ENCODE measurements around the gene FGF23.

Gene FGF23

DNA sequence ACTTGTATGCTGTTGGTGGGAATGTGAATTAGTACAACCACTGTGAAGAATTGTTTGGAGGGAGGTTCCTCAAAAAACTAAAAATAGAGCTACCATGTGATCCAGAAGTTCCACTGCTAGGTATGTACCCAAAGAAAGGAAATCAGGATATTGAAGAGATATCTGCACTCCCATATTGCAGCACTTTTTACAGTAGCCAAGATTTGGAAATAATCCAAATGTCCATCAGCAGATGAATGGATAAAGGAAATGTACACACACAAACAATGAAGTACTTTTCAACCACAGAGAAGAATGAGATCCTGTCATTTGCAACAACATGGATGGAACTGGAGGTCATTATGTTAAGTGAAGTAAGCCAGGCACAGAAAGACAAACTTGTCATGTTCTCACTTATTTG lies 32.6 kb downstream of the FGF23 start:
- no peak overlapping the region for H3K4me3 ChIP-seq (ENCODE audit: low read depth, low read length)
- DNase-seq (ENCODE audit: low read depth), result no peak
- TF ChIP-seq, protein P1, sequence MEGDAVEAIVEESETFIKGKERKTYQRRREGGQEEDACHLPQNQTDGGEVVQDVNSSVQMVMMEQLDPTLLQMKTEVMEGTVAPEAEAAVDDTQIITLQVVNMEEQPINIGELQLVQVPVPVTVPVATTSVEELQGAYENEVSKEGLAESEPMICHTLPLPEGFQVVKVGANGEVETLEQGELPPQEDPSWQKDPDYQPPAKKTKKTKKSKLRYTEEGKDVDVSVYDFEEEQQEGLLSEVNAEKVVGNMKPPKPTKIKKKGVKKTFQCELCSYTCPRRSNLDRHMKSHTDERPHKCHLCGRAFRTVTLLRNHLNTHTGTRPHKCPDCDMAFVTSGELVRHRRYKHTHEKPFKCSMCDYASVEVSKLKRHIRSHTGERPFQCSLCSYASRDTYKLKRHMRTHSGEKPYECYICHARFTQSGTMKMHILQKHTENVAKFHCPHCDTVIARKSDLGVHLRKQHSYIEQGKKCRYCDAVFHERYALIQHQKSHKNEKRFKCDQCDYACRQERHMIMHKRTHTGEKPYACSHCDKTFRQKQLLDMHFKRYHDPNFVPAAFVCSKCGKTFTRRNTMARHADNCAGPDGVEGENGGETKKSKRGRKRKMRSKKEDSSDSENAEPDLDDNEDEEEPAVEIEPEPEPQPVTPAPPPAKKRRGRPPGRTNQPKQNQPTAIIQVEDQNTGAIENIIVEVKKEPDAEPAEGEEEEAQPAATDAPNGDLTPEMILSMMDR (IDR thresholded peaks at IDR 0.05; ENCODE audit: control insufficient read depth, extremely low read depth, insufficient read depth), result no peak

DNA sequence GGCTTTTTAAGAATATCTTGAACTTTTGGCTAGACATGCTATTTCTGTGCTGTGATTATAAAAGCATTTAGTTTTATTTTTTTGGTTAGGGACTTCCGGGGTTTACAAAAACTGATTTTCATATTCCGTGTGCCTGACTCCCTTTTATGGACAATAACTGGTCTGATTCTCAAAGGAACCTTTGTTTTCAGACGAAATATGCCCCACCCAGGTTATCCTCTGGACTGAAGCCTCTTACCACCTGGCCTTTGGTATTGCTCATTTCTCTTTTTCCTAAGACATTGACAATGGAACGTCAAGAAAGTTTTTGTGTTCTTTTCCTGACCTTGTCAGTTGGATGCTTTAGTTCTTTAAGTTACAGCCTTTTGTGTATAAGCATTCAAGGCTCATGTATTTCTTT lies 47.7 kb downstream of the FGF23 start:
- DNase-seq (ENCODE audit: low read depth), result no peak
- H3K4me3 ChIP-seq (ENCODE audit: low read depth, low read length), result no peak overlapping the region
- TF ChIP-seq, protein P1 (IDR thresholded peaks at IDR 0.05; ENCODE audit: control insufficient read depth, extremely low read depth, insufficient read depth), result no peak

DNA sequence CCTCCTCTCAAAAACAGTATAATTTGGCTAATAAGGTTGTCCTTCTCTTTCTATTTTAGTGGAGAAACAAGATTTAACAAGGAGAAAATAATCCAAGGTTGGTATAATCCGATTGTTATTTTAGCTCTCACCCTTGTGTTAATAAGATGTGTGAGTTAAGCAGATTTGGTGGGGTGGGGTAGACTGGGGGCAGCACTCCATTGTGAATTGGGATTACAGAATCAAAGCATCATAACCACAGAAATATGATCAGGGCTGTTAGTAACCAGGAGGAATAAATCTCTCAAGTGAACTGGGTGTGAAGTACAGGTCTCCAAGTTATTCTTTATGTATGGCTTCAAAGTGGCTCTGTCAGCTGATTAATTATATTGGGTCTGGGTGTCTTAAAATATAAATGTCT lies 48.3 kb downstream of the FGF23 start:
- no peak overlapping the region for H3K4me3 ChIP-seq (ENCODE audit: low read depth, low read length)
- TF ChIP-seq, protein P1 (IDR thresholded peaks at IDR 0.05; ENCODE audit: control insufficient read depth, extremely low read depth, insufficient read depth), result no peak
- no peak for DNase-seq (ENCODE audit: low read depth)

DNA sequence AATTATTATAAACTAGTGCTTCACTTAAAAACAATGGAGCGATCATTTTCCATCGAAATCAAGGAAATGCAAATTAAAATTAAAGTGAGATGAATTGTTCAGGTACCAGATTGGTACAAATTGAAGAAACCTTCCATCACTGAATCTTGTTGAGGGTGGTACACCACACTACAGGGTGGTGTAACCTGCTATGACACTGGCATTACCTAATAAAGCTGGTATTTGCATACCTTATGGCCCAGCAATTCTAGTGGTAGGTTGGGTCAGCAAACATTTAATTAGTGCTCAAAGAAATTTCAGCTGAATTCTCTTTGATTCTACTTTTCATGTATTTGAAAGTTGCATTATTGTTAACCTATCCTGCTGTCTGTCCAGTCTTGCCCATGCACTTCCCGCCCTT lies 49.3 kb downstream of the FGF23 start:
- DNase-seq (ENCODE audit: low read depth), result no peak
- H3K4me3 ChIP-seq (ENCODE audit: low read depth, low read length), result no peak overlapping the region
- TF ChIP-seq, protein P1 (IDR thresholded peaks at IDR 0.05; ENCODE audit: control insufficient read depth, extremely low read depth, insufficient read depth), result no peak

DNA sequence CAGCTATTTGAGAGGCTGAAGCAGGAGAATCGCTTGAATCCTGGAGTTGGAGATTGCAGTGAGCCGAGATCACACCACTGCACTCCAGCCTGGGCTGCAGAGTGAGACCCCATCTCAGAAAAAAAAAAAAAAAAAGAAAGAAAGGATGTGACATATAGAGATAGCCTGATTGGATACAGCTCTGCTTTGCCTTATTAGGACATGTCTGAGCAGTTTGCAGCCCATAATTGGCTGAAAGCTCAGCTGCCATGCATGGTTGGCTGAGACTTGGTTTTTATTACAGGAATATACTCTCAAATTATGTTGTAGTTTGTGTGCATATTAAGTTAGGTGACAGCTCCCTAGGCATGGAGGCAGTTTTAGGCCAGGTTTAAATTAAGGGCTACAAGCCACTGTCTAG lies 52.2 kb downstream of the FGF23 start:
- H3K4me3 ChIP-seq (ENCODE audit: low read depth, low read length), result no peak overlapping the region
- no peak for DNase-seq (ENCODE audit: low read depth)

DNA sequence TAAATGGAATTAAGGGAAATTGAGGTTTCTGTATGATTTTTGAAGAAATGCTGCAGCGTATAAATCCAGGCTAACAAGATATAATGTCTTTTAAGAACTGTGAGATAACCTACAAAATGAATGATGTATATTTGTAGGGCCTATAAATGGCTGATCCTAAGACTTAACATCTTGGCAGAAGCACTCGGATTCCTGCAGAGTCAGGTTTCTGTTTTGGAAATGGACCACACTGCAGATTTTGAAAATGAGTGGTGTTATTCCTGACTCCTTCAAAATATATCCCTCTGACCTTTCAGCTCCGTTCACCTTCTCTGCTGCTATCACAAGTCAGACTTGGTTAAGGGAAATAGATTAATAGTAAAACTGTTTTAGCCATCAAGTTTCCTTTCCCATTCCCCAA lies 53.5 kb downstream of the FGF23 start:
- TF ChIP-seq, protein P1 (IDR thresholded peaks at IDR 0.05; ENCODE audit: control insufficient read depth, extremely low read depth, insufficient read depth), result no peak

More for the DNA sequence above, 52.2 kb downstream of the FGF23 start:
- TF ChIP-seq, protein P1 (IDR thresholded peaks at IDR 0.05; ENCODE audit: control insufficient read depth, extremely low read depth, insufficient read depth), result no peak

DNA sequence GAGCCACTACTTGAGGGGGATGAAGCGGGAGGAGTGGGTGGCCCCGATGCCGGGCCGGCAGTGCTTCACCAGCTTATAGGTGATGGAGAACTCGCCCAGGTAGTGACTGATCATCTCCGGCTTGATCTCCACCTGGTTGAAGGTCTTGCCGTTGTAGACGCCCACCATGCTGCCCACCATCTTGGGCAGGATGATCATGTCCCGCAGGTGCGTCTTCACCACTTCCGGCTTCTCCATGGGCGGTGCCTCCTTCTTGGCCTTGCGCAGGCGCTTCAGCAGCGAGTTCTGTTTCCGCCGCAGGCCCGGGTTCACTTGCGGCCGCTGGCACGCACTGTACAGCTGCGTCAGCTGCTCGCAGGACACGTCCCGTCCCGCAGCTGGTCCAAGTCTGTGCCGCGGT lies 55.1 kb downstream of the FGF23 start:
- TF ChIP-seq, protein P1 (IDR thresholded peaks at IDR 0.05; ENCODE audit: control insufficient read depth, extremely low read depth, insufficient read depth), result no peak

More for the DNA sequence above, 53.5 kb downstream of the FGF23 start:
- no peak for DNase-seq (ENCODE audit: low read depth)
- no peak overlapping the region for H3K4me3 ChIP-seq (ENCODE audit: low read depth, low read length)

More for the DNA sequence above, 55.1 kb downstream of the FGF23 start:
- DNase-seq (ENCODE audit: low read depth), result no peak
- no peak overlapping the region for H3K4me3 ChIP-seq (ENCODE audit: low read depth, low read length)
